Thyroid gland (tissue), 4 donors: ENCODE results near the gene SLC25A27. TPM values are rescaled to one million over a fixed set of nuclear protein-coding genes. Genes with fewer than 3 reads are reported as not detected.

Experiments used
- DNase-seq, 2 donors: peaks; one replicate each; pipeline ENCODE4 v3.0.0-alpha.2; 2019
- H3K27ac ChIP-seq, 3 donors: fragments of 200-600 bp; sonication (generic); 1 replicate in 2 of 3; 2 replicates in 1 of 3; pipeline ENCODE4 v1.5.1; 2016 to 2019; ENCODE audit warnings: mild to moderate bottlenecking in 1 of 3, moderate library complexity in 1 of 3
- H3K27me3 ChIP-seq: fragments of 200-600 bp; sonication (generic); one replicate; pipeline ENCODE4 v1.5.1; 2019
- H3K36me3 ChIP-seq, 2 donors: fragments of 200-600 bp; sonication (generic); one replicate each; pipeline ENCODE4 v1.5.1; 2016 to 2019
- H3K4me1 ChIP-seq, 2 donors: fragments of 200-600 bp; sonication (generic); one replicate each; pipeline ENCODE4 v1.5.1; 2017 to 2019
- H3K4me3 ChIP-seq, 3 donors: fragments of 200-600 bp; sonication (generic); replicated peaks in 1 of 3; 1 replicate in 2 of 3; 2 replicates in 1 of 3; pipeline ENCODE4 v1.5.1; 2016; ENCODE audit warnings: mild to moderate bottlenecking in 1 of 3
- H3K9me3 ChIP-seq: fragments of 200-600 bp; sonication (generic); one replicate; pipeline ENCODE4 v1.5.1; 2017
- POLR2A ChIP-seq, 2 donors: fragments of 450-650 bp; IDR thresholded peaks; one replicate each; pipeline ENCODE4 v1.6.1; 2017; ENCODE audit warnings: antibody characterized with exemption in 2 of 2, mild to moderate bottlenecking in 2 of 2, moderate library complexity in 1 of 2
- WGBS, 2 donors: methylation state at CpG; one replicate each; pipeline ENCODE4 v1.1.5; 2017; 5-methylcytosine and 5-hydroxymethylcytosine counted together
- intact Hi-C: fragments of 100-400 bp; cut with DNase I; formaldehyde crosslinking; loops from one replicate; pipeline ENCODE4 v1.15.1; 2023
- total RNA-seq, 4 donors: library from RNA; depleted of rRNA; stranded (reverse); fragments of >200 nt; gene quantifications; one replicate each; pipeline ENCODE4 v1.2.3, GENCODE V29; 2016
- TF ChIP-seq, protein P1 (sequence below), 6 experiments: fragments of 200-600 bp in 3 of 6; fragments of 450-650 bp in 3 of 6; sonication (generic) in 3 of 6; IDR thresholded peaks; one replicate each; pipeline ENCODE4 v1.5.1; 2016 to 2019; ENCODE audit warnings: antibody characterized with exemption in 6 of 6, mild to moderate bottlenecking in 2 of 6, inconsistent platforms in 1 of 6, moderate library complexity in 1 of 6

The SLC25A27 gene, protein sequence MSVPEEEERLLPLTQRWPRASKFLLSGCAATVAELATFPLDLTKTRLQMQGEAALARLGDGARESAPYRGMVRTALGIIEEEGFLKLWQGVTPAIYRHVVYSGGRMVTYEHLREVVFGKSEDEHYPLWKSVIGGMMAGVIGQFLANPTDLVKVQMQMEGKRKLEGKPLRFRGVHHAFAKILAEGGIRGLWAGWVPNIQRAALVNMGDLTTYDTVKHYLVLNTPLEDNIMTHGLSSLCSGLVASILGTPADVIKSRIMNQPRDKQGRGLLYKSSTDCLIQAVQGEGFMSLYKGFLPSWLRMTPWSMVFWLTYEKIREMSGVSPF
- total RNA-seq = 10 to 100 TPM; 26.6 to 81.4 (median 46.5) TPM

DNA sequence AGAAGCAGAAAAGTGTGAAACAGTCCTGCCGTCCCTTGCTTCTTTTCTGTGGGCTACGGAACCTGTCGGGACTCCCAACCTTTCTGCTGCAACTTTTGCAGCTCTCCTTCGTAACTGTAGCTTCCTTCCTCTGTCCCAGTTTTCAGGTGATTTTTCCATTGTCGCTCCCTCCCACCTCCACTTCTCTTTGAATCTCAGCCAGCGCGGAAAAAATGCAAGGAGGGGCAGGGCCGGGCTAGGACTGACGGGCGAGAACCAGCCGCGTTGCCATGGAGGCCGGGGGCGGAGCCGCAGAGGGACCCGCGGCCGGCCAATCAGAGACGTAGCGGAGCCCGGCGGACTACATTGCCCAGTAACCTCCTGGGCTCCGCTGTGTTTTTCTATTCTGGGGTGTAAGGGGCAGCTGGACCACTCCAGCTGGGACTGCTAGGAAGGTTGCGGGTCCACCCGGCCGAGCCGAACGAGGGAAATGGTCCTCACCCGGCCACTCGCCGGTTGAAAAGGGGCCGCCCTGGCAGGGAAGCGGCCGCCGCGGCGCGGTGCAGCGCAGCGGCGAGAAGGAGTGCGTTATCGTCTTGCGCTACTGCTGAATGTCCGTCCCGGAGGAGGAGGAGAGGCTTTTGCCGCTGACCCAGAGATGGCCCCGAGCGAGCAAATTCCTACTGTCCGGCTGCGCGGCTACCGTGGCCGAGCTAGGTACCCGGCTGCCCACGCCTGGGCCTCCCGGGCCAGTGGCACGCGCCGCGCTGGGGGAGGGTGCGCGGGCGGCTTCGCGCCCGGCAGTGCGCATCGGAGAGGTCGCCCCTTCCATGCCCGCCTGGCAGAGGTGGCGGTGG is at the start of gene SLC25A27, which contains the start of gene CYP39A1:
Gene SLC25A27 (plus strand): TSS at position 373 of the 836 bp plus-strand sequence. CDS start 218 bp downstream, at position 591.
Gene CYP39A1 (minus strand): TSS at position 216 of the 836 bp plus-strand sequence. CDS start 236 bp downstream, outside the sequence.
- H3K4me3 ChIP-seq = peak within 1 kb of the TSS; percentile 30 to 85 (median 78)
- peak within 1 kb of the TSS; percentile 73 to 89 (median 82) for H3K27ac ChIP-seq
- intact Hi-C loops = no loop called here
- peak; percentile 36 to 88 for TF ChIP-seq POLR2A (IDR thresholded peaks at IDR 0.05)
- TF ChIP-seq, protein P1, sequence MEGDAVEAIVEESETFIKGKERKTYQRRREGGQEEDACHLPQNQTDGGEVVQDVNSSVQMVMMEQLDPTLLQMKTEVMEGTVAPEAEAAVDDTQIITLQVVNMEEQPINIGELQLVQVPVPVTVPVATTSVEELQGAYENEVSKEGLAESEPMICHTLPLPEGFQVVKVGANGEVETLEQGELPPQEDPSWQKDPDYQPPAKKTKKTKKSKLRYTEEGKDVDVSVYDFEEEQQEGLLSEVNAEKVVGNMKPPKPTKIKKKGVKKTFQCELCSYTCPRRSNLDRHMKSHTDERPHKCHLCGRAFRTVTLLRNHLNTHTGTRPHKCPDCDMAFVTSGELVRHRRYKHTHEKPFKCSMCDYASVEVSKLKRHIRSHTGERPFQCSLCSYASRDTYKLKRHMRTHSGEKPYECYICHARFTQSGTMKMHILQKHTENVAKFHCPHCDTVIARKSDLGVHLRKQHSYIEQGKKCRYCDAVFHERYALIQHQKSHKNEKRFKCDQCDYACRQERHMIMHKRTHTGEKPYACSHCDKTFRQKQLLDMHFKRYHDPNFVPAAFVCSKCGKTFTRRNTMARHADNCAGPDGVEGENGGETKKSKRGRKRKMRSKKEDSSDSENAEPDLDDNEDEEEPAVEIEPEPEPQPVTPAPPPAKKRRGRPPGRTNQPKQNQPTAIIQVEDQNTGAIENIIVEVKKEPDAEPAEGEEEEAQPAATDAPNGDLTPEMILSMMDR (IDR thresholded peaks at IDR 0.05) = no peak
- DNase-seq = peak; percentile 98
- H3K36me3 ChIP-seq = no peaks in the 10 kb centered on the region
- H3K9me3 ChIP-seq = no peaks in the 10 kb centered on the region
- no peaks in the 10 kb centered on the region for H3K27me3 ChIP-seq
- peaks cover 0 to 15% of the 10 kb centered on the region in 2 donors for H3K4me1 ChIP-seq
- WGBS, 2 donors = 0 to 1% methylated on average over 28 to 39 of the region's 72 CpGs

DNA sequence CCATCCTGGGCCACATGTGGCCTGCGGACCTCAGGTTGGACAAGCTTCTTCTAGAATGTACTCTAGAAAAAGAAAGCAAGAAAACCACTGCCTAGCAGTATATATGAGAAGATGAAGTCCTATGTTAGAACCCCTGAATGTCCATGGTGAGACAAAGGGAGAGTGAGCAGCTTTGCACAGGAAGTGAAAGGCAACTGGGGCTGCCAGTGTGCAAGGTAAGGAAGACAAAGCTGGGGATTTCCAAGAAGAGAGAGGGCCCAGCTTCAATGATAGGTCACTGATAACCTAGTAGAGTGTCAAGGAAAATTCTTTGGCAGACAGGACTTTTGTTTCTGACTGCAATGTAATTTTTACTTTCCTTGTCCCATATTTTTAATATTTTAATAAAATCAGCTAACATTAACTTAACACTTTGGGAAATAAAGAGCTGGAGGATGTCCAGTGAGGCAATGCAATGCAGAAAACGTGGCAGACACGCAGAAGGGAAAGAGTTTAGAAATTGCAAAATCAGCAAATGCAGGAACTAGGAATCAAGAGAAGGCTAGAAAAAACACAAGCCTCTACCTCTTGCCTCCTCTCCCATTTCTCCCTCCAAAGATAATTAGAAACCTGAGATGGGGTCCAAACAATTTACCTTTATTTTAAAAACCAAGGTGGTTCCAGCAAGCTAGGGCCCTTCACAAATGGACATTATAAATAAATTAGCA is 47.5 kb upstream of the SLC25A27 start:
- DNase-seq = no peak
- Histone ChIP-seq H3K4me1 (no peaks in the 10 kb centered on the region), H3K9me3 (no peaks in the 10 kb centered on the region), H3K36me3 (no peaks in the 10 kb centered on the region), H3K27ac (no peak overlapping the region), H3K4me3 (no peak overlapping the region), H3K27me3 (no peaks in the 10 kb centered on the region)
- intact Hi-C loops = no loop called here
- 89 to 90% methylated on average over 3 of the region's 3 CpGs for WGBS, 2 donors
- no peak for TF ChIP-seq POLR2A (IDR thresholded peaks at IDR 0.05)
- TF ChIP-seq, protein P1 (IDR thresholded peaks at IDR 0.05) = no peak

DNA sequence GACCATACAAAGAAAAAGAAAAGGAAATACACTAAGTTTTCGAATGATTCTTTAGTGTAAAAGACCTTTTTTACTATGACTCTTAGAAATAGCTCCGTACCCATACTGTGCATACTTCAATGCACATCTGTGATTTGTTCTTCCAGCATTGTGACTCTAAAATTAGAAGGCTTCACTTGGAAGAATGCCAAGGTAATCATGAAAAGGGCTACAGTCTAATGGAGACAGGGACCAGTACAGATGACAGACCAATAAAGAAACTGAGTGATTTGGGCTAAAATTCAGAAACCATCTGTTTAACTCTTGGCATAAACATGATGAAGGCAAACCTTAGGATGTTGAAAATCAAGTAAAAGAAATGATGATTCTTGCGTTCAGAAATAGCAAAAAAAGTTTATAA is 46.4 kb upstream of the SLC25A27 start:
- Histone ChIP-seq H3K27me3 (no peaks in the 10 kb centered on the region), H3K27ac (no peak overlapping the region), H3K4me1 (no peaks in the 10 kb centered on the region), H3K4me3 (no peak overlapping the region), H3K9me3 (no peaks in the 10 kb centered on the region), H3K36me3 (no peaks in the 10 kb centered on the region)
- TF ChIP-seq, protein P1 (IDR thresholded peaks at IDR 0.05) = no peak
- TF ChIP-seq POLR2A (IDR thresholded peaks at IDR 0.05) = no peak
- DNase-seq = no peak
- intact Hi-C loops = no loop called here
- 75 to 79% methylated on average over 3 of the region's 3 CpGs for WGBS, 2 donors

DNA sequence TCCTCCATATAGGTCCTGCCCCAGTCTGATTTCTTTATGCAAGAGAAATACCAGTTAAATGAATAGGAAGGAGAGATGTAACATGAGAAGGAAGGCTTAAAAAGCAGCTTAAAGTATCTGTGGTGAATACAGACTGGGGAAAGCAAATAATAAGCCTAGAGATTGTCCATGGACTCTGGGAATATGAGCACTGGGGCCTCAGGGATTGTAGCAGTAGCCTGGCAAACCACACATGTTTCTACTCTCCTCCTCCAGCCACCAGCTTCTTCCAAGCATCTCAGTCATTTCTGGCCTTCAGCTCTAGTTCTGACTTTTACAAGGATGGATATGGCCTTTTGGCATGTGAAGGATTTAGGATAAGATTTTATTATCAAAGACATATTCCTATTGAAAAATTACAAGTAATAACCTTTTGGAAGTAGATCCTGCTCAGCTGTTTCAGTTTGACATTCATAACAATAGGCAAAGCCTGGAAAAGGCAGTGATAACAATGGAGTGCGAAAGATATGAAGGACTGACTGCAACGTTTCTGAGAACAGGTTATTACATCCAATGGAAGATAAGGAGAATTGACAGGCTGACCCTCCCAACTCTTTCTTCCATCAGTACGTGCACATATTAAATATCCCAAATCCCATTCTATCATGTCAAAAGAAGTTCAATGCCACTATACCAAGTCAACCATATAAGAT is 41.8 kb upstream of the SLC25A27 start:
- intact Hi-C loops = no loop called here
- no peaks in the 10 kb centered on the region for H3K36me3 ChIP-seq
- TF ChIP-seq, protein P1 (IDR thresholded peaks at IDR 0.05) = no peak
- no peak for TF ChIP-seq POLR2A (IDR thresholded peaks at IDR 0.05)
- H3K9me3 ChIP-seq = no peaks in the 10 kb centered on the region
- H3K27ac ChIP-seq = no peak overlapping the region
- no peaks in the 10 kb centered on the region for H3K27me3 ChIP-seq
- H3K4me1 ChIP-seq = no peaks in the 10 kb centered on the region
- WGBS, 2 donors = 84 to 89% methylated on average over 3 of the region's 3 CpGs
- DNase-seq = no peak
- H3K4me3 ChIP-seq = no peak overlapping the region
